DOHH2 (cell line): ENCODE data around the gene SMIM9.

Experiments
- EZH2phosphoT487 ChIP-seq: fragments of 200-600 bp; sonication (generic); IDR thresholded peaks from 2 replicates; pipeline ENCODE4 v1.6.1; 2017; ENCODE audit warnings: borderline replicate concordance, mild to moderate bottlenecking, antibody characterized with exemption, low read length, moderate library complexity, mixed read lengths
- TF ChIP-seq, protein P1 (sequence below): fragments of 200-600 bp; sonication (generic); IDR thresholded peaks from one replicate; pipeline ENCODE4 v1.5.1; 2014; ENCODE audit warnings: antibody characterized with exemption, mild to moderate bottlenecking, low read depth, low read length; ENCODE audit not compliant: poor library complexity, severe bottlenecking

DNA sequence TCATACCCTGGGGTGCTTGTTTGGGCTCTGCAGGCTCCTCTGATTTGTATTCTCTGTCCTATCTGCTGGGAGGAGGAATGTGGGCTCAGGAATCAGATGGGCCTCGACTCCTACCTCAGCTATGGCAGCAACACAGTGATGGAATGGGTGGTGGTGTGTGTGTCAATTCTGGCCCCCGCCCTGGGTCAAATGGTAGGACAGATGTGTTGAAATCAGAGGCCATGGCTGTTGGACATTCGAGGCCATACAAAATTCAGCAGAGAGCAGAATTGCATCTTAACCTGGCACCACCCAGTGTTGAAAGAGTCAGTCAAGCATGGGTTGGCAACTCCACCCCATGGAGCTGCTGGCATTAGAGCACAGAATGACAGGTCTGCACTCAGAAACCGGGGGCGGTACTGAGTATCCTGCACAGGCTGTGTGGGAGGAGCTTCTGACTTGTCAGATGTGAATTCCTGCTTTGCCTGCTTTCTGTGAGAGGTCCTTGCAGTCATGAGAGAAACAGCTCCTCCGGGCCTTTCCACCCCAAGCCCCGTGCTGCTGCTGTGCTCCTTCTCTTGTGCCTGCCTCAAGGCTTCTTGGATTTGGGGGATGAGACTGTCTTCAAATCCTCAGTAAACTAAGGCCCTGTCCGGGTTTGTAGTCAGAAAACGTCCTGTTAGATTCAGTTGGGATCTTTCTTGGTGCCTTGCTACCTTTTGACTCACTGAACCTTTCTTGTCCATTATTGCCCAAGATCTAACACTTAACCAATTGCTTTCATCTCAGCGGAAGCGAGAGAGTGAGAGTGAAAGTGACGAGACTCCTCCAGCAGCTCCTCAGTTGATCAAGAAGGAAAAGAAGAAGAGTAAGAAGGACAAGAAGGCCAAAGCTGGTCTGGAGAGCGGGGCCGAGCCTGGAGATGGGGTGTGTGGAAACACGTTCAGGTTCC lies 58.8 kb downstream of the SMIM9 start:
- TF ChIP-seq, protein P1, sequence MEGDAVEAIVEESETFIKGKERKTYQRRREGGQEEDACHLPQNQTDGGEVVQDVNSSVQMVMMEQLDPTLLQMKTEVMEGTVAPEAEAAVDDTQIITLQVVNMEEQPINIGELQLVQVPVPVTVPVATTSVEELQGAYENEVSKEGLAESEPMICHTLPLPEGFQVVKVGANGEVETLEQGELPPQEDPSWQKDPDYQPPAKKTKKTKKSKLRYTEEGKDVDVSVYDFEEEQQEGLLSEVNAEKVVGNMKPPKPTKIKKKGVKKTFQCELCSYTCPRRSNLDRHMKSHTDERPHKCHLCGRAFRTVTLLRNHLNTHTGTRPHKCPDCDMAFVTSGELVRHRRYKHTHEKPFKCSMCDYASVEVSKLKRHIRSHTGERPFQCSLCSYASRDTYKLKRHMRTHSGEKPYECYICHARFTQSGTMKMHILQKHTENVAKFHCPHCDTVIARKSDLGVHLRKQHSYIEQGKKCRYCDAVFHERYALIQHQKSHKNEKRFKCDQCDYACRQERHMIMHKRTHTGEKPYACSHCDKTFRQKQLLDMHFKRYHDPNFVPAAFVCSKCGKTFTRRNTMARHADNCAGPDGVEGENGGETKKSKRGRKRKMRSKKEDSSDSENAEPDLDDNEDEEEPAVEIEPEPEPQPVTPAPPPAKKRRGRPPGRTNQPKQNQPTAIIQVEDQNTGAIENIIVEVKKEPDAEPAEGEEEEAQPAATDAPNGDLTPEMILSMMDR = no peak
- no peak for TF ChIP-seq EZH2phosphoT487
